NCI-H226 (cell line): ENCODE measurements around the gene RUFY3.
A peak's percentile ranks its signal among the peaks of the same experiment; 100 is the strongest.
"Not testable (repeated sequence)": the region's sequence is repeated elsewhere in the genome, so short reads cannot be mapped to it uniquely, and the experiment has no call there.

Source experiments
- DNase-seq: peaks from one replicate; pipeline ENCODE4 v3.0.0-alpha.2; 2015

The RUFY3 gene

DNA sequence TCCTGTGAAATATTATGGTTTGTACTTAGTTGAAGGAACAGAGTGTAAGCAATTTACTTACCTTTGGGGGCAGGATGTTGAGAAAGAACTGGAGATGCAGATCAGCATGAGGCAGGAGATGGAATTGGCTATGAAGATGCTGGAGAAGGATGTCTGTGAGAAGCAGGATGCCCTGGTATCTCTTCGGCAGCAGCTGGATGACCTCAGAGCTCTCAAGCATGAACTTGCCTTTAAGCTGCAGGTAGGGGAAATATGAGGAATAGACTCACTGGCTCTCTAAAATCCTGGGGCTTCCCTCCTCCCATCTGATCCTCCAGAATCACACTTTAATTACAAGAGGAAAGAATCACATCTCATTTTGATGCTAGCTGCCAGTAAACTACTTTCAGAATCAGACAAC is 67.0 kb downstream of the RUFY3 start:
- DNase-seq, result no peak

DNA sequence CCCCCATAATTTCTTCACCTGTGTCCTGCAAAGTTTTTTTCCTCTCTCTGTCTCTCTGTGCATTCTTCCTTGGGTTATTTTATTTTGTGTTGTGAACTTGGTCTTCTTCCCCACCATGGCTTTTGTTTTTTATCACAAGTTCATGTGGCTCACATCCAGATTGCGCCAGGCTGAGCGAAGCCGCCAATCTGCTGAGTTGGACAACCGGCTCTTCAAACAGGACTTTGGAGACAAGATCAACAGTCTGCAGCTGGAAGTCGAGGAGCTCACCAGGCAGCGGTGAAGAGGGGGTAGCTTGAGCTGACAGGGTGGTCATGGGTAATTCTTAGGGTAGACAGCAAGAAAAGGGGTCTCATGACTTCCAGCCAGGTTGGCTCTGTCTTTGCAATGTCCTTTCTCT is 71.9 kb downstream of the RUFY3 start:
- DNase-seq, result no peak

DNA sequence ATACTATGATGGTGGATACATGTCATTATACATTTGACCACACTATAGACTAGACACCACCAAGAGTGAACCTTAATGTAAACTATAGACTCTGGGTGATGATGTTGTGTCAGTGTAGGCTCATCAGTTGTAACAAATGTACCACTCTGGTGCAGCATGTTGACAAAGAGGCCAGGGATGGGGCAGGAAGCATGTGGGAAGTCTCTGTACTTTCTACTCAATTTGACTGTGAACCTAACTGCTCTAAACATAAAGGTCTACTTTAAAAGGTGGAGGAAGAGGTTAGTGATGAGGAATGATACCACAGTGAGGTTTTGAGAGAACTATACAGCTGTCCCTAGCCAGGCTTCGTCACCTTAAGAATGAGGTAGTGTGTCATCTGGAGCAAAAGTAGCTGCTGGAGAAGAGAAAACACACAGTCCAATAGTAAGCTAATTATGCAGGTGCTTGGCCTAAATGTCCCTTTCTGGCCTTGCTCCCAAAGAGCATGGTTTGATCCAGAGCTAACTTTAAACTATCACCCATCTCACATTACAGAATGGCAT is 79.6 kb downstream of the RUFY3 start:
- no peak for DNase-seq

- peak; percentile 22 for DNase-seq
These were observed 81.3 kb downstream of the RUFY3 start for GRCh38 chr4:70802928-70803580.

- no peak for DNase-seq
These were observed 86.4 kb downstream of the RUFY3 start for GRCh38 chr4:70808151-70808550.

DNA sequence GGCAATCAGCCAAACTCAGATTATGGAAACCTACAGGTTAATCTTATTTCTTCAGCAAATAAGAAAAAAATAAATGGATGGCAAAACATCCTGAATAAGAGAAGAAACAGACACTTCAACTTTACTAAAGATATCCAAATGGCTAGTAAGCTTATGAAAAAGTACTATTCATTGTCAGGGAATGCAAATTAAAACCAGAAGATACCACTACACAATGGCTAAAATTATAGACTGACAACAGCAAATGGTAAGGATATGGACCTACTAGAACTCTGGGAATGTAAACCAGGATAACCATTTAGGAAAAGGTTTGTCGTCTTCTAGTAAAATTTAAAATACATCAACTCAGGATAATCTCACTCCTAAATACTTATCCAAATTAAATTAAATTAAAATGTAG is 93.6 kb downstream of the RUFY3 start:
- DNase-seq, result no peak

DNA sequence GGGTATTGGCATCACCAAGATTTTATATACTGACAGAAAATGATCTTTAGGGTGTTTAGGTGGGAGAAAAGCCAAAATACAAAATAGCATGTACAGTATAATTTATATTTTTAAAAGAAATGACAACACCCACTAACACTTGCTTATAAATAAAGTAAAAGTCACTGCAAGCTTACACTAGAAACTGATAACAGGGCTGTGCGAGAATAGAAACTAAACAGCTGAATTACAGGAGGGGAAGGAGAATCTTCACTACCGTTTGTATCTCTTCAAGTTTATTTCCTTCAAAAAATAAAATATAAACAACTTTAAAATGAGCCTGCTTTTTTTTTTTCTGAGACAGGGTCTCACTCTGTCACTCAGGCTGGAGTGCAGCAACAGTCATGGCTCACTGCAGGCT is 95.1 kb downstream of the RUFY3 start:
- DNase-seq, result no peak

GRCh38 chr4:70818173-70818855 is 96.5 kb downstream of the RUFY3 start:
- DNase-seq, result no peak

DNA sequence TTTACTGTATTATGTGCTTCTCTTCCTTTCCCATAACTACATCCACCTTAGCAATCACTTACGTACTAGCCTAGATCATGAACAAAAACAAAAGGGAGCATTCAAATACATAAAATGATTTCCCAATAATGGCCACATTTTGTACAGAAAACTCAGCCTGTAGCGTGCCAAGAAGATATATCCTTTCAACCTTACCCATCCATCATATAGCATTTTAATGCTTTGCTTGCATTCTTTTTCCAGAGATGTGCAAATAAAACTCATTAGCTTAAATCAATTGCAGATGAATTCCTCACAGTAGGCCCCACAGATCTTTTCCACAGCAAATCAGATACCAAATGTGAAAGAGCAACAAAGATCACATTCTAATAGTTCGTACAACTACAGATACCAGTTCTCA is 97.2 kb downstream of the RUFY3 start:
- no peak for DNase-seq

GRCh38 chr4:70829015-70829414 is 107.3 kb downstream of the RUFY3 start:
- DNase-seq, result no peak

DNA sequence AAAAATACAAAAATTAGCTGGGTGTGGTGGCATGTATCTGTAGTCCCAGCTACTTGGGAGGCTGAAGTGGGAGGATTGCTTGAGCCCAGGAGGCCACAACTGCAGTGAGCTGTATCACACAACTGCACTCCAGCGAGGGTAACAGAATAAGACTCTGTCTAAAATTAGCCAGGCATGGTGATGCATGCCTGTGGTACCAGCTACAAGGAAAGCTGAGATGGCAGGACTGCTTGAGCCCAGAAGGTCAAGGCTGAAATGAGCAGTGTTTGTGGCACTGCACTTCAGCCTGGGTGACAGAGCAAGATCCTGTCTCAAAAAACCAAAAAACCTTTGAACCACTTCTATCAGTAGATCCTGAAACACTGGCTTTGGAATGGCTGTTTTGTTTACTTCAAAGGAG is 107.7 kb downstream of the RUFY3 start:
- no peak for DNase-seq

DNA sequence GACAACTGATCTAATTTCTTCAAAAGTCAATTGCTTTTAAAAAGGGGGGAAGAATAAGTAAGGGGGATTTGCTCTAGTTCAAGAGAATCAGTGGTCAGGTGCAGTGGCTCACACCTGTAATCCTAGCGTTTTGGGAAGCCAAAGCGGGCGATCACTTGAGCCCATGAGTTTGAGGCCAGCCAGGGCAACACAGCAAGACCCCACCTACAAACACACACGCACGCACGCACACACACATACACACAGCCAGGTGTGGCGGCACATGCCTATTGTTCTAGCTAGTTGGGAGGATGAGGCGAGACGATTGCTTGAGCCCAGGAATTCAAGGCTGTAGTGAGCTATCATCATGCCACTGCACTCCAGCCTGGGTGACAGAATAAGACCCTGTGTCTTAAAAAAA is 108.3 kb downstream of the RUFY3 start:
- no peak for DNase-seq

DNA sequence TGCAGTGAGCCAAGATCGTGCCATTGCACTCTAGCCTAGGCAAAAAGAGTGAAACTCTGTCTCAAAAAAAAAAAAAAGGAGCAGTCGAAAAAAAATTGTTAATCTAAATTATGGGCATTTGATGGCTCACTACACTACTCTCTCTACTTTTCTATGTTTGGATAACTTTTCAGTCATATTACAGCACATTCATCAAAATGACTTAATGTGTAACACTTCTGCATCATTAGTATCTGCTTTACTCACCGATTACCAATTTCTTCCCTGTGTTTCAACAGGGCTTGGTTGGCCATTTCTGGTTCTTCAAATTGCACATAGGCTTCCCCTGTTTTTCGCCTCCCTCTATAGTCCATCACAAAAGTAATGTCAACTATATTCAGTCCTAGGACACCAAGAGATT is 109.5 kb downstream of the RUFY3 start:
- DNase-seq, result no peak

- no peak for DNase-seq
These were observed 111.9 kb downstream of the RUFY3 start for GRCh38 chr4:70833675-70834074.

DNA sequence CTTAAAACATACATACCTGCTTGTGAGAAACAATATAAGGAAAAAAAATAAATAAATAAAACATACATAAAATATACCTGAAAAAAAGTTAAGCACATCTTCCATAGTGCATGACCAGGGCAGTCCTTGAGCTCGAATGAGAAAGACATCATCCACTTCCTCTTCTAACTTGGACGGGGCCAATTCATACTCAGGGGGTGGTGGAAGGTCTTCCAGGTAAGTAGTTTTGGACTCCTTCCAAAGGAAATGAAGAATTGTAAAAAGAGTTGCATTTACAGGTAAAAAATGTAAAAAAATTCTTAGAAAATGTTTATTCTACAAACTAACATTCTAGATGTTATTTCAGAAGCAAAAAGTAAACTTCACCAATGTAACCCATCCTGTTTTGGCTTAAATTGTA is 114.3 kb downstream of the RUFY3 start:
- no peak for DNase-seq

DNA sequence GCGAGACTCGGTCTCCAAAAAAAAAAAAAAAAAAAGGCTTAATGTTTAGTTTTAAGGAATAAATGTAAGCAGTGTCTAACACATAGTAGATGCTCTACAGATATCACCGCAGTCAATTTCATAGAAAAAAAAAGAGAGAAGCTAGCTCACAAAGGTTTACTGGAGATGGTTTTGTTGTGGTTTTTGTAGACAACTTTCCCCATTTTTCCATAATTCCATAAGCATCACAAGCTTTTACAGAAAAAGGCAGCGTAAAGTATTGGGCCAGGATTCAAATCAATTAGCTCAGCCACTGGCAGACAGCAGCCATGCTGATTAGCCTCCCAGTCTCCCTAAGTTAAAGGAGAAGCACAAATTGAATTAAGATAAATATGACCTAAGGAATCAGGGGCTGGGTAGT is 116.4 kb downstream of the RUFY3 start:
- DNase-seq, result no peak

DNA sequence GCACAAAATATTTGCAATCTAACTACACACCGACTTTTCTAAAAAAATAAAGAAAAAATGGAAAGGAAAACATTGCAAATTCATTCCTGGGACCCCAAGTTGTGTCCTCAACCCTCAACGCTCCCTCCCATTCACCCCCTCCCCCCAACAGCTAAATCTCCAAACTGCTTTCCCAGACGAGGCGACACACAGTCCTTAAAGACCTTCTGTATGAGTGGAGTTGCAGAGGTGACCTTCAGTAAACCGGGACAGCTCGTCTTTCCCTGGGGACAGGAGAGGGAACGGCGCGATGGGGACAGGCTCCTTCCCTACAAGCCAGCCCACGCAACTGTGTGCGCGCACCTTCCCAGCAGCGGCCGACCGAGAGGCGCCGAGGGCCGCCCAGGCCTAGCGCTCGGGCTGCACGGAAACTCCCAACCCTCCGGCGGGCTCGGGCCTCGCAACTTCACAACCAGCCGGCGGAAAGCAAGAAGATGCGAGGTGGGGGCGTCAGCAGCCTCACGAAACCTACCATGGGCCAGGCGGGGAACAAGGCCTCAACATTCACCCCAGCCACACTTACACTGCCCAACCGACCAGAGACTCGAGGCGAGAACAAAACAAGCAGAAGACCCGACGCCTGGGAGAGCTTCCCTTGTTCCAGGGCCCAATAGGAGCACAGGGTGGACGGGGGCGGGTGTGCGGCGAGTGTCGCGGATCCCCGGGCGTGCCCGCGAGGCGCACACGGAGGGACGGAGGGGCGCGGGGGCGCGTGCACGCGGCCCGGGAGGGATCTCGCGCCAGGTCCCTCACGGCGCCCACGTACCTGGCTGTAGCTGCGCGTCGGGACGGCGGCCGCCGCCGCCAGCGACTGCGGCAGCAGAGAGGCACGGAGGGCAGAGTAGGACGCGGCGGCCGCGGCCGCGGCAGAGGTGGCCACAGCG is 117.2 kb downstream of the RUFY3 start:
- peak; percentile 16 for DNase-seq

DNA sequence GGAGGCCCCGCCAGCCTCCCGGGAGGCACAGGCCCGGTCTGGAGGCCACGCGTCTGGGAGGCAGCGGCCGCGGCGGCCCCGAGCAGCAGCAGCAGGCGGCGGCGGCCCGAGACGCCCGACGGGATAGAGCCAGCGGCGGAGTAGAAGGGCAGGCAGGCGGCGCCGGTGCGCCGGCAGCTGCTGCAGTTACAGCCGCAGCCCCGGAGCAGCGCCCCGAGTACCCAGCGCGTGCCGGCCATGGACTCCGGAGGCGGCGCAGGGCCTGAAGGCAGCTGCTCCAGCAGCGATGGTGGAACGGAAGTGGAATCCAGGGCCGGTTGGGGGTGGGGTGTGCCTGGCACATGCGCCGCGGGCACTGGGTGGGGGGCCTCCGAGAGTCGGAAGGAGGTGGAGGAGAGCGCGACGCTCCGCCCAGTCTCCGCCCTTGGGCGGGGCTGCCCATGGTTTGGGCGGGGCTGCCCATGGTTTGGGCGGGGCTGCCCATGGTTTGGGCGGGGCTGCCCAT is 117.9 kb downstream of the RUFY3 start, which contains the start of gene GRSF1:
GRSF1 (minus strand) TSS at position 302 of the 505 bp plus-strand sequence; CDS start at position 239, 63 bp downstream.
- DNase-seq, result peak; percentile 78

DNA sequence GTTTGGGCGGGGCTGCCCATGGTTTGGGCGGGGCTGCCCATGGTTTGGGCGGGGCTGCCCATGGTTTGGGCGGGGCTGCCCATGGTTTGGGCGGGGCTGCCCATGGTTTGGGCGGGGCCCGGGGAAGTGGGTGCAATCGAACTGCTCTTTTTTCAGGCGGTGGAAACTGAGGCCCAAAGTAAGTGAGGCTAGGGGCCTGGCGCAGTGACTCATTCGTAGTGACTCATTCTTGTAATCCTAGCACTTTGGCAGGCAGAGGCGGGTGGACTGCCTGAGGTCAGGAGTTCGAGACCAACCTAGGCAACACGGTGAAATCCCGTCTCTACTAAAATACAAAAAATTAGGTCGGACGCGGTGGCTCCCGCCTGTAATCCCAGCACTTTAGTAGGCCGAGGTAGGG is 118.4 kb downstream of the RUFY3 start:
- not testable (repeated sequence) for DNase-seq

DNA sequence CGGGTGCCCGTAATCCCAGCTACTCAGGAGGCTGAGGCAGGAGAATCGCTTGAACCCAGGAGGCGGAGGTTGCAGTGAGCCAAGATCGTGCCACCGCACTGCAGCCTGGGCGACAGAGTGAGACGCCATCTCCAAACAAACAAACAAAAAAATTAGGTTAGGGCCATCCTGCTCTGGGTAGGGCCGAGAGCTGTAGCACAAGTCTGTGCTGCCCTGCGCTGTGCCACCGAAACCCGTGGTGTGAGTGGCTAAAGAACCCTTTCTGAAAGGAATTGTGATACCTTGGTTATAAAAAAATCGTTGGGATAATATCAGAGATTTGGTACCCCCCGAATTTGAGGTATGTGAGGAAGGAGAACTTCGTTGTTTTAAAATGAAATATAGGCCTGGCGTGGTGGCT is 118.9 kb downstream of the RUFY3 start:
- not testable (repeated sequence) for DNase-seq

DNA sequence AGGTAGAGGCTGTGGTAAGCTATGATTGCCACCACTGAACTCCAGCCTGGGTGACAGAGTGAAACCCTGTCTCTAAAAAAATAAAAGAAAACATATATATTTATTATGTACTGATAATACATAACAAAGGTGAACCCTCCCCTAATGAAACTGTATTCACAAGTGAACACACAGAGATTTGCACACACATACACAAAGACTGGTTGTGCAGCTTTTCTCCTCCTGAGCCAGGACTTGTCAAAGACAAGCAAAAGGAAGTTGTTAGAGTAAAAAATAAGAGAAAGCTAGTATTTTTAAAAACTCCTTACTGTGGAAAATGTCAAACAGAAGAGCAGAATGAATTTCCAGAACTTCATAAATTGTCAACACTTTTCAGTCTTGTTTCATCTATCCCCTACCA is 119.4 kb downstream of the RUFY3 start:
- DNase-seq, result no peak

DNA sequence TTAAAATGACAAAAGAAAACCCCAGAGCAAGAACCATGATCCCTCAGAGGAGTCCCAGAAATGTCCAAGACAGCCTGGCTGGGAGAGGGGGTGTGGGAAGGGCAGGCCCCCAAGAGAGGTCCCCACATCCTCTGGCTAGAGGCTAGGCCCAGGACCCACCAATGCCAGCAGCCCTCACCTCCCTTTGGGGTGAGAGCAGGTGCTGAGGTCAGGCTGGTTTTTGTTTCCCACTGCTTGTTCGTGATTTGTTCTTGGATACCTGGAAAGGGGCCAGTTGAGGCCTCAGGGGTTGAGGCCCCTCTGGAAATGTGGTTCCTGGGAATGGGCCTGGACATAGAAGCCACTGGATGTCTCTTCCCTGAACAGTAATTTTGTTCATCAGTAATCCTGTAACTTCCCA is 120.2 kb downstream of the RUFY3 start:
- no peak for DNase-seq

DNA sequence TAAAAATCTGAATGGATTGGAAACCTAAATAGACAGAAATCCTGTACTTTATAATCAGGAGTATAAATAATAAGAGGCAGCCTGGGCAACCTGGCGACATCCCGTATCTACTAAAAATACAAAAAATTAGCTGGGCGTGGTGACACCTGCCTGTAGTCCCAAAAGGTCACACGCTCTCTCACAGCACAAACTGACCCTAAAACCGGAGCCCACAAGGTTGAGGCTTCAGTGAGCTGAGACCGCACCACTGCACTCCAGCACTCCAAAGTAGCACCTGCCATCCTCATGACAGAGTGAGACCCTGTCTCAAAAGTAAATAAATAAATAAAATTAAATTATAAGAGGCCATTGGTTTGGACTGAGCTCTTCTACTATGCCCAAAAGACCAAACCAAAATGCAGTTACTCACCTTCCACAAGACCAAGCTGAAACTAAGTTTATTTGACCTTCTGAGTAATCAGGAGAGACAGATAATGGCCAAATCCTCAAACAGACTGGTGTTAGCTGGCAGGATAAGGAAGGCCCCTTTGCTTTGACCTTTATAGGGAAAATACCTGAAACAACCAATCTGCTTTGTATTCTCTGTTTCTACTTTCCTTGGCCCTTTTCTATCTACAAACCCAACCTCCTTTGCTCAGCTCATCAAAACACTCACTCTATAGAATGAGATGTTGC is 121.1 kb downstream of the RUFY3 start:
- no peak for DNase-seq
